8988T (cell line): ENCODE results near the gene TTC34.

ENCODE experiments used
- DNase-seq: peaks from one replicate; pipeline ENCODE4 v3.0.0; 2011

The TTC34 gene

GRCh38 chr1:2828586-2829250 lies 27.2 kb upstream of the TTC34 start:
- no peak for DNase-seq

GRCh38 chr1:2826736-2827292 lies 25.3 kb upstream of the TTC34 start:
- DNase-seq: no peak

GRCh38 chr1:2826316-2826715 lies 24.8 kb upstream of the TTC34 start:
- no peak for DNase-seq

GRCh38 chr1:2825487-2826189 lies 24.1 kb upstream of the TTC34 start:
- DNase-seq: no peak

GRCh38 chr1:2824999-2825398 lies 23.5 kb upstream of the TTC34 start:
- DNase-seq: no peak

- DNase-seq: no peak
Measured at GRCh38 chr1:2823921-2824610, 22.6 kb upstream of the TTC34 start.

GRCh38 chr1:2822621-2823145 lies 21.2 kb upstream of the TTC34 start:
- DNase-seq: no peak

GRCh38 chr1:2821966-2822620 lies 20.6 kb upstream of the TTC34 start:
- DNase-seq: peak; percentile 66

GRCh38 chr1:2821373-2821955 lies 20.0 kb upstream of the TTC34 start:
- no peak for DNase-seq

GRCh38 chr1:2820731-2821372 lies 19.4 kb upstream of the TTC34 start:
- no peak for DNase-seq

- DNase-seq: no peak
Measured at GRCh38 chr1:2819831-2820730, 18.6 kb upstream of the TTC34 start.

GRCh38 chr1:2819429-2819828 lies 17.9 kb upstream of the TTC34 start:
- DNase-seq: no peak

- DNase-seq: no peak
Measured at GRCh38 chr1:2817784-2818564, 16.5 kb upstream of the TTC34 start.

- no peak for DNase-seq
Measured at GRCh38 chr1:2816786-2817185, 15.3 kb upstream of the TTC34 start.

GRCh38 chr1:2815551-2815950 lies 14.1 kb upstream of the TTC34 start:
- no peak for DNase-seq

GRCh38 chr1:2814511-2815075 lies 13.1 kb upstream of the TTC34 start:
- DNase-seq: no peak

- DNase-seq: no peak
Measured at GRCh38 chr1:2812939-2813653, 11.6 kb upstream of the TTC34 start.

GRCh38 chr1:2812136-2812535 lies 10.6 kb upstream of the TTC34 start:
- DNase-seq: no peak

- no peak for DNase-seq
Measured at GRCh38 chr1:2811533-2811918, 10.0 kb upstream of the TTC34 start.
